ENCODE data around the gene SUPT6H. TPM values are rescaled to one million over a fixed set of nuclear protein-coding genes. Genes with fewer than 3 reads are reported as not detected.
A peak's percentile ranks its signal among the peaks of the same experiment; 100 is the strongest.

The SUPT6H gene
- total and polyA plus RNA-seq, 9 of the 15 experiments (the other 6 are each of a cell fraction or from before 2014, with no cell fraction given) = 1.7 to 77.7 (median 49.2) TPM

DNA sequence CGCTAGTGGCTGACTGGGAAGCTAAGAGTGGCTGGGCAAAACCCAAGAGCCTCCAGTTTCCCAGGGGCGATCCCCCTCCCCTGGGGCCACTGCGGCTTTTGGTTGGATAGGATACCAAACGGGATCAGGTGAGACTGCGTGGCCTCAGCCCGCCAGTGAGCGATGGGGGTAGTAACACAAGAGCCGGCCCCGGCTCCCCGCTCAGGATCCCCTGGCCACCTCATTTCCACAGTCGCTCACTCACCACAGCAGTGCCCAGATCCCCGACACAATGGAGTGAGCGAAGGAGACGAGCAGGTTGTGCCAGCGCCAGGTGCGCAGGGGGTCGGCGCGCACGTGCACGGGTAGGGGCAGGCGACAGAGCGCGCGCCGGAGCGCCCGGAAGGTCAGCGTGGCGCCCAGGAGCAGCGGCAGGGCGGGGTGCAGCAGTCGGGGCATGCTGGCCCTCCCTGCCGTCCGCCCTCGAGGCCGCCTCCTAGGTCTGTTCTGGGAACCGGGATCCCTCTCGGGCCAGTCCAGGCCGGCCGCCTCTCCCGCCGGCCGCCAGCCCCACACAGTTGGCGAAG, 63.7 kb downstream of the SUPT6H start (continued):
- TF ChIP-seq, protein P1, sequence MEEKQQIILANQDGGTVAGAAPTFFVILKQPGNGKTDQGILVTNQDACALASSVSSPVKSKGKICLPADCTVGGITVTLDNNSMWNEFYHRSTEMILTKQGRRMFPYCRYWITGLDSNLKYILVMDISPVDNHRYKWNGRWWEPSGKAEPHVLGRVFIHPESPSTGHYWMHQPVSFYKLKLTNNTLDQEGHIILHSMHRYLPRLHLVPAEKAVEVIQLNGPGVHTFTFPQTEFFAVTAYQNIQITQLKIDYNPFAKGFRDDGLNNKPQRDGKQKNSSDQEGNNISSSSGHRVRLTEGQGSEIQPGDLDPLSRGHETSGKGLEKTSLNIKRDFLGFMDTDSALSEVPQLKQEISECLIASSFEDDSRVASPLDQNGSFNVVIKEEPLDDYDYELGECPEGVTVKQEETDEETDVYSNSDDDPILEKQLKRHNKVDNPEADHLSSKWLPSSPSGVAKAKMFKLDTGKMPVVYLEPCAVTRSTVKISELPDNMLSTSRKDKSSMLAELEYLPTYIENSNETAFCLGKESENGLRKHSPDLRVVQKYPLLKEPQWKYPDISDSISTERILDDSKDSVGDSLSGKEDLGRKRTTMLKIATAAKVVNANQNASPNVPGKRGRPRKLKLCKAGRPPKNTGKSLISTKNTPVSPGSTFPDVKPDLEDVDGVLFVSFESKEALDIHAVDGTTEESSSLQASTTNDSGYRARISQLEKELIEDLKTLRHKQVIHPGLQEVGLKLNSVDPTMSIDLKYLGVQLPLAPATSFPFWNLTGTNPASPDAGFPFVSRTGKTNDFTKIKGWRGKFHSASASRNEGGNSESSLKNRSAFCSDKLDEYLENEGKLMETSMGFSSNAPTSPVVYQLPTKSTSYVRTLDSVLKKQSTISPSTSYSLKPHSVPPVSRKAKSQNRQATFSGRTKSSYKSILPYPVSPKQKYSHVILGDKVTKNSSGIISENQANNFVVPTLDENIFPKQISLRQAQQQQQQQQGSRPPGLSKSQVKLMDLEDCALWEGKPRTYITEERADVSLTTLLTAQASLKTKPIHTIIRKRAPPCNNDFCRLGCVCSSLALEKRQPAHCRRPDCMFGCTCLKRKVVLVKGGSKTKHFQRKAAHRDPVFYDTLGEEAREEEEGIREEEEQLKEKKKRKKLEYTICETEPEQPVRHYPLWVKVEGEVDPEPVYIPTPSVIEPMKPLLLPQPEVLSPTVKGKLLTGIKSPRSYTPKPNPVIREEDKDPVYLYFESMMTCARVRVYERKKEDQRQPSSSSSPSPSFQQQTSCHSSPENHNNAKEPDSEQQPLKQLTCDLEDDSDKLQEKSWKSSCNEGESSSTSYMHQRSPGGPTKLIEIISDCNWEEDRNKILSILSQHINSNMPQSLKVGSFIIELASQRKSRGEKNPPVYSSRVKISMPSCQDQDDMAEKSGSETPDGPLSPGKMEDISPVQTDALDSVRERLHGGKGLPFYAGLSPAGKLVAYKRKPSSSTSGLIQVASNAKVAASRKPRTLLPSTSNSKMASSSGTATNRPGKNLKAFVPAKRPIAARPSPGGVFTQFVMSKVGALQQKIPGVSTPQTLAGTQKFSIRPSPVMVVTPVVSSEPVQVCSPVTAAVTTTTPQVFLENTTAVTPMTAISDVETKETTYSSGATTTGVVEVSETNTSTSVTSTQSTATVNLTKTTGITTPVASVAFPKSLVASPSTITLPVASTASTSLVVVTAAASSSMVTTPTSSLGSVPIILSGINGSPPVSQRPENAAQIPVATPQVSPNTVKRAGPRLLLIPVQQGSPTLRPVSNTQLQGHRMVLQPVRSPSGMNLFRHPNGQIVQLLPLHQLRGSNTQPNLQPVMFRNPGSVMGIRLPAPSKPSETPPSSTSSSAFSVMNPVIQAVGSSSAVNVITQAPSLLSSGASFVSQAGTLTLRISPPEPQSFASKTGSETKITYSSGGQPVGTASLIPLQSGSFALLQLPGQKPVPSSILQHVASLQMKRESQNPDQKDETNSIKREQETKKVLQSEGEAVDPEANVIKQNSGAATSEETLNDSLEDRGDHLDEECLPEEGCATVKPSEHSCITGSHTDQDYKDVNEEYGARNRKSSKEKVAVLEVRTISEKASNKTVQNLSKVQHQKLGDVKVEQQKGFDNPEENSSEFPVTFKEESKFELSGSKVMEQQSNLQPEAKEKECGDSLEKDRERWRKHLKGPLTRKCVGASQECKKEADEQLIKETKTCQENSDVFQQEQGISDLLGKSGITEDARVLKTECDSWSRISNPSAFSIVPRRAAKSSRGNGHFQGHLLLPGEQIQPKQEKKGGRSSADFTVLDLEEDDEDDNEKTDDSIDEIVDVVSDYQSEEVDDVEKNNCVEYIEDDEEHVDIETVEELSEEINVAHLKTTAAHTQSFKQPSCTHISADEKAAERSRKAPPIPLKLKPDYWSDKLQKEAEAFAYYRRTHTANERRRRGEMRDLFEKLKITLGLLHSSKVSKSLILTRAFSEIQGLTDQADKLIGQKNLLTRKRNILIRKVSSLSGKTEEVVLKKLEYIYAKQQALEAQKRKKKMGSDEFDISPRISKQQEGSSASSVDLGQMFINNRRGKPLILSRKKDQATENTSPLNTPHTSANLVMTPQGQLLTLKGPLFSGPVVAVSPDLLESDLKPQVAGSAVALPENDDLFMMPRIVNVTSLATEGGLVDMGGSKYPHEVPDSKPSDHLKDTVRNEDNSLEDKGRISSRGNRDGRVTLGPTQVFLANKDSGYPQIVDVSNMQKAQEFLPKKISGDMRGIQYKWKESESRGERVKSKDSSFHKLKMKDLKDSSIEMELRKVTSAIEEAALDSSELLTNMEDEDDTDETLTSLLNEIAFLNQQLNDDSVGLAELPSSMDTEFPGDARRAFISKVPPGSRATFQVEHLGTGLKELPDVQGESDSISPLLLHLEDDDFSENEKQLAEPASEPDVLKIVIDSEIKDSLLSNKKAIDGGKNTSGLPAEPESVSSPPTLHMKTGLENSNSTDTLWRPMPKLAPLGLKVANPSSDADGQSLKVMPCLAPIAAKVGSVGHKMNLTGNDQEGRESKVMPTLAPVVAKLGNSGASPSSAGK (IDR thresholded peaks at IDR 0.05) = no peak
- TF ChIP-seq HIVEP1 (CRISPR knock-in tag; IDR thresholded peaks at IDR 0.05) = no peak
- TF ChIP-seq EGR1 (conservative IDR thresholded peaks at IDR 0.05) = no peak
- TF ChIP-seq, protein P2, sequence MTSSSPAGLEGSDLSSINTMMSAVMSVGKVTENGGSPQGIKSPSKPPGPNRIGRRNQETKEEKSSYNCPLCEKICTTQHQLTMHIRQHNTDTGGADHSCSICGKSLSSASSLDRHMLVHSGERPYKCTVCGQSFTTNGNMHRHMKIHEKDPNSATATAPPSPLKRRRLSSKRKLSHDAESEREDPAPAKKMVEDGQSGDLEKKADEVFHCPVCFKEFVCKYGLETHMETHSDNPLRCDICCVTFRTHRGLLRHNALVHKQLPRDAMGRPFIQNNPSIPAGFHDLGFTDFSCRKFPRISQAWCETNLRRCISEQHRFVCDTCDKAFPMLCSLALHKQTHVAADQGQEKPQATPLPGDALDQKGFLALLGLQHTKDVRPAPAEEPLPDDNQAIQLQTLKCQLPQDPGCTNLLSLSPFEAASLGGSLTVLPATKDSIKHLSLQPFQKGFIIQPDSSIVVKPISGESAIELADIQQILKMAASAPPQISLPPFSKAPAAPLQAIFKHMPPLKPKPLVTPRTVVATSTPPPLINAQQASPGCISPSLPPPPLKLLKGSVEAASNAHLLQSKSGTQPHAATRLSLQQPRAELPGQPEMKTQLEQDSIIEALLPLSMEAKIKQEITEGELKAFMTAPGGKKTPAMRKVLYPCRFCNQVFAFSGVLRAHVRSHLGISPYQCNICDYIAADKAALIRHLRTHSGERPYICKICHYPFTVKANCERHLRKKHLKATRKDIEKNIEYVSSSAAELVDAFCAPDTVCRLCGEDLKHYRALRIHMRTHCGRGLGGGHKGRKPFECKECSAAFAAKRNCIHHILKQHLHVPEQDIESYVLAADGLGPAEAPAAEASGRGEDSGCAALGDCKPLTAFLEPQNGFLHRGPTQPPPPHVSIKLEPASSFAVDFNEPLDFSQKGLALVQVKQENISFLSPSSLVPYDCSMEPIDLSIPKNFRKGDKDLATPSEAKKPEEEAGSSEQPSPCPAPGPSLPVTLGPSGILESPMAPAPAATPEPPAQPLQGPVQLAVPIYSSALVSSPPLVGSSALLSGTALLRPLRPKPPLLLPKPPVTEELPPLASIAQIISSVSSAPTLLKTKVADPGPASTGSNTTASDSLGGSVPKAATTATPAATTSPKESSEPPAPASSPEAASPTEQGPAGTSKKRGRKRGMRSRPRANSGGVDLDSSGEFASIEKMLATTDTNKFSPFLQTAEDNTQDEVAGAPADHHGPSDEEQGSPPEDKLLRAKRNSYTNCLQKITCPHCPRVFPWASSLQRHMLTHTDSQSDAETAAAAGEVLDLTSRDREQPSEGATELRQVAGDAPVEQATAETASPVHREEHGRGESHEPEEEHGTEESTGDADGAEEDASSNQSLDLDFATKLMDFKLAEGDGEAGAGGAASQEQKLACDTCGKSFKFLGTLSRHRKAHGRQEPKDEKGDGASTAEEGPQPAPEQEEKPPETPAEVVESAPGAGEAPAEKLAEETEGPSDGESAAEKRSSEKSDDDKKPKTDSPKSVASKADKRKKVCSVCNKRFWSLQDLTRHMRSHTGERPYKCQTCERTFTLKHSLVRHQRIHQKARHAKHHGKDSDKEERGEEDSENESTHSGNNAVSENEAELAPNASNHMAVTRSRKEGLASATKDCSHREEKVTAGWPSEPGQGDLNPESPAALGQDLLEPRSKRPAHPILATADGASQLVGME (CRISPR knock-in tag; IDR thresholded peaks at IDR 0.05) = no peak
- TF ChIP-seq, protein P3, sequence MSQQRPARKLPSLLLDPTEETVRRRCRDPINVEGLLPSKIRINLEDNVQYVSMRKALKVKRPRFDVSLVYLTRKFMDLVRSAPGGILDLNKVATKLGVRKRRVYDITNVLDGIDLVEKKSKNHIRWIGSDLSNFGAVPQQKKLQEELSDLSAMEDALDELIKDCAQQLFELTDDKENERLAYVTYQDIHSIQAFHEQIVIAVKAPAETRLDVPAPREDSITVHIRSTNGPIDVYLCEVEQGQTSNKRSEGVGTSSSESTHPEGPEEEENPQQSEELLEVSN (IDR thresholded peaks at IDR 0.05; ENCODE audit: borderline replicate concordance in 1 of 2, extremely low read depth in 1 of 2, insufficient read depth in 1 of 2, insufficient read length in 1 of 2, low read depth in 1 of 2, low read length in 1 of 2, poor library complexity in 1 of 2, severe bottlenecking in 1 of 2) = peak; percentile 85 to 95
- TF ChIP-seq SIN3B (IDR thresholded peaks at IDR 0.05; ENCODE audit: low read depth) = no peak
- TF ChIP-seq KDM4B (IDR thresholded peaks at IDR 0.05; ENCODE audit: borderline replicate concordance in 2 of 2, low read depth in 1 of 2) = peak in 1 of 2 experiments; percentile 16; a peak in 1 of 4 replicates
- no peak for TF ChIP-seq TRIM24 (IDR thresholded peaks at IDR 0.05)

Measured in K562 (cell line).